Adrenal gland (tissue), 5 donors: Measurements from ENCODE around the gene NFATC1.

ENCODE experiments used
- POLR2A ChIP-seq, 2 donors: fragments of 450-650 bp; IDR thresholded peaks; one replicate each; pipeline ENCODE4 v1.6.1; 2017; ENCODE audit warnings: antibody characterized with exemption in 2 of 2, mild to moderate bottlenecking in 2 of 2, moderate library complexity in 1 of 2
- TF ChIP-seq, protein P1 (sequence below), 6 experiments: fragments of 450-650 bp in 4 of 6; fragments of 200-600 bp in 2 of 6; sonication (generic) in 1 of 6; IDR thresholded peaks; 1 replicate in 5 of 6; 2 replicates in 1 of 6; pipeline versions ENCODE4 v1.5.1 to v1.8.0; 2016 to 2021; ENCODE audit warnings: antibody characterized with exemption in 6 of 6, mild to moderate bottlenecking in 2 of 6, moderate library complexity in 1 of 6
- donor health status: DM: no; HTN: no; CAD: no.

- TF ChIP-seq, protein P1, sequence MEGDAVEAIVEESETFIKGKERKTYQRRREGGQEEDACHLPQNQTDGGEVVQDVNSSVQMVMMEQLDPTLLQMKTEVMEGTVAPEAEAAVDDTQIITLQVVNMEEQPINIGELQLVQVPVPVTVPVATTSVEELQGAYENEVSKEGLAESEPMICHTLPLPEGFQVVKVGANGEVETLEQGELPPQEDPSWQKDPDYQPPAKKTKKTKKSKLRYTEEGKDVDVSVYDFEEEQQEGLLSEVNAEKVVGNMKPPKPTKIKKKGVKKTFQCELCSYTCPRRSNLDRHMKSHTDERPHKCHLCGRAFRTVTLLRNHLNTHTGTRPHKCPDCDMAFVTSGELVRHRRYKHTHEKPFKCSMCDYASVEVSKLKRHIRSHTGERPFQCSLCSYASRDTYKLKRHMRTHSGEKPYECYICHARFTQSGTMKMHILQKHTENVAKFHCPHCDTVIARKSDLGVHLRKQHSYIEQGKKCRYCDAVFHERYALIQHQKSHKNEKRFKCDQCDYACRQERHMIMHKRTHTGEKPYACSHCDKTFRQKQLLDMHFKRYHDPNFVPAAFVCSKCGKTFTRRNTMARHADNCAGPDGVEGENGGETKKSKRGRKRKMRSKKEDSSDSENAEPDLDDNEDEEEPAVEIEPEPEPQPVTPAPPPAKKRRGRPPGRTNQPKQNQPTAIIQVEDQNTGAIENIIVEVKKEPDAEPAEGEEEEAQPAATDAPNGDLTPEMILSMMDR (IDR thresholded peaks at IDR 0.05), result no peak
- TF ChIP-seq POLR2A (IDR thresholded peaks at IDR 0.05), result no peak
Observed at GRCh38 chr18:79377187-79377891, 18.4 kb upstream of the NFATC1 start.
